GM21737 (cell line): ENCODE results near the gene WDFY4.

Experiments used
- ATAC-seq: cut with Tn5 transposase; IDR thresholded peaks from one replicate; pipeline ENCODE4 v1.9.1; 2021; ENCODE audit warnings: mild to moderate bottlenecking, moderate library complexity; ENCODE audit not compliant: unreplicated experiment

Gene WDFY4

DNA sequence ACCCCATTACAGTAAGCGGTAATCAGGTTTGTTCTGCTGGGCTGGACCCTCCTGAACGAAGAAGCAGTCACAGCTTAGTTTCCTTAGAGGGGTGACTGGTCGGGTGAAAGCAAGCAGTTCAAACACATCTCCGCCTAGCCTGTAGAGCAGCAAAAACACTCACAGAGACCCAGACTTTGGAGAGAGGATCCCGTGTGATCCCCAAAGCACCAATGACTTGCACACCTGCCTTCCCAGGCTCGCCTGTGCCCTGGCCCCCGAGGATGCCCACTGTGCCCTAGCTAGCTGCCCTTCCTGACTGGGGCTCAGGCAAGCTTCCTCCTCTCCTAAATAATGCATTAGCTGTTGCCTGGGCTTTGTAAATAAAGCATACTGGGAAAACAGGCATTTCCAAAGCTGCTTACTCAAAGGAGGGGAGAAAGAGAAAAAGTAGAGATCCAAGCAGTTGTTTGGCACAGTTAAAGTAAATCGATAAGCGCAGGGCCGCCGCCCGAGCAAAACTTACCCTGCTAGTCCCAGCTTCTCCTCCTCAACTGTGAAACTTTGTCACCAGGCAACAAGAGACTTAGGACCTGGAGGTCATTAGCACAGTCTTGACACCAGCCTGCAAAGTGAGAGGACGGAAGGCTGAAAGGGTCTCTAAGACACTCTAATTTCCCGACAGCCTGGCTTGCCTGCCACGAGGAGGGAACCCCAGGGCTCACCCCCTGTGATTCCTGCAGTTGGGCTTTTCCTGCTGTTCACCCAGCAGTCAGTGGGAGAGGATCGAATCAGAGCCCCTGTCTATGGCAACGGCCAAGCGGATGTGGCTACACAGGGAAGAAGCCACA, 250.2 kb downstream of the WDFY4 start:
- no peak for ATAC-seq

DNA sequence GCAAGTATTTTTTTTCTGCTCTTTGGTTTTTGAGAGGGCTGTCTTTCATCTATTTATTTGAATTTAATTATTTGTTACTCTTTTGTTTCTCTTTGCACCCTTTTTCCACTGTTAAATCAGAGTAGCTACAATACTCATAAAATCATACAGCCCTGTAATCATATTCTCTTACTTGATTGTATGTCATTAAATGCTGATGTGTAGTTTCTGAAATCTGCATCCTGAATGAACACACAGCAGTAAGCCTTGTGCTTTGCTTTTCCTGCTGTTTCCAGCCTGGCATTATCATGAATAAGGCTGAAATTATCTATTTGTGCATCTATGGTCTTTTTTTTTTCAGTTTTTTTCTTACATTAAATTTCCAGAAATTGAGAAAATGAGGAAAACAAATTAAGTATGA, 250.9 kb downstream of the WDFY4 start:
- no peak for ATAC-seq

DNA sequence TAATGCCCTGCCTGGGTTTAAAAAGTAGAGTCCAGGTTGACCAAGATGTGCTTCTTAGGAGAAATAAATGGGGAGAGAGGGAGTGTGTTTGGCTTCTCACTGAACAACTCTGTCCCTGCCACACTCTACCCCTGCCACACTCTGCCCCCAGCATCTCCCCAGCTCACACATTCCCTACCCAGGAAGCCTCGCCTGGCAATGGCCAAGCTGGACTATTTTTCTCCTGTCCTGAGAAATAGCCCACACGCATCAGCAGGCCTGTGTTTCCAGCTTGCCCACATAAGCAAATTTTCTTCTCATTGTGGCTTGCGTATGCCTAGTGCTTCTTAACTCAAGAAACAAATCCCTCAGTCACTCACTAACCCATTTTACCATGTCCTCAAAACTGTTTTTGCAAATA, 253.1 kb downstream of the WDFY4 start:
- no peak for ATAC-seq

DNA sequence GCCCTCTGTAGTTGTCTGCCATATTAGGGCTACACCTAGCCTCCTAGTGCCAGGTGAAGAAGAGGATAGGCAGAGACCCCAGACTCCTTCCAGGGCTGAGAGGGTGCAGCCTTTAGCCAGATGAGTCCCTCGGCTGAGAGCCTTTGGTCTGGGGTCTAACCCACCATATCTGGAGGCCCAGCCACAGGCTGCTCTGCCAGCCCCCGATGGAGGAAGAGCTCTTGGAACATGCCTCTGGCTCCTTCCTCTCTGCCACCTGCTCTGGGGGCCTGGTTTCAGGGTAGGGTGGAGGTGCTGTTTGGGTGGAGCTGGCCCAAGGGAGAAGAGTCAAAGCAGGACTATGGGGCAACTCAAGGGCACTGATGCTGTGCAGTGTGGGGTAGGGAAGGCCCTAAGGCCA, 253.6 kb downstream of the WDFY4 start:
- ATAC-seq: no peak

DNA sequence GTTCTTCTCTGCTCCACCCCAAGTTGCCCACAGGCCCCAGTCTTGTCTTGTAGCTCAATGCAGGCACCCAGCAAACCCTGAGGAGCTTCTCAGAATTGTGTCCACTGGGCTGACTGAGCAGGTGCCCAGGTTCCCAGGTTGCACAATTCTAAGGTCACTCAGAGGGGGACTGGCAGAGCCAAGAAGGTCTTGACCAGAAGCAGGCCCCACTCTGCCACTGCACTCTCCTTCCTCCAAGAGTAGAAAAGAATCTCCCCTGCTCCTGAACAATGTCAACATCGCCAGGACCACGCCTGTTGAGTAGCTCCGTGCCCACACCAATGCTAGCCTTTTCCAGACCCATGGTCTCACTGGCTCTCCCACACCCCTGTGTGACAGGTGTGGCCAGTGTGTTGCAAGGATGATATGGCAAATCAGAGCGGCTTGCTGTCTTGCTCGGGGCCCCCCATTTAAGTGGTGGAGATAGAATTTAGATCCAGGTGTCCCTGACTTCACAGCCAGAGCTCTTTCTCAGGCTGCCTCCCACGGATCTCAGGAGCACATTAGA, 254.4 kb downstream of the WDFY4 start:
- no peak for ATAC-seq

DNA sequence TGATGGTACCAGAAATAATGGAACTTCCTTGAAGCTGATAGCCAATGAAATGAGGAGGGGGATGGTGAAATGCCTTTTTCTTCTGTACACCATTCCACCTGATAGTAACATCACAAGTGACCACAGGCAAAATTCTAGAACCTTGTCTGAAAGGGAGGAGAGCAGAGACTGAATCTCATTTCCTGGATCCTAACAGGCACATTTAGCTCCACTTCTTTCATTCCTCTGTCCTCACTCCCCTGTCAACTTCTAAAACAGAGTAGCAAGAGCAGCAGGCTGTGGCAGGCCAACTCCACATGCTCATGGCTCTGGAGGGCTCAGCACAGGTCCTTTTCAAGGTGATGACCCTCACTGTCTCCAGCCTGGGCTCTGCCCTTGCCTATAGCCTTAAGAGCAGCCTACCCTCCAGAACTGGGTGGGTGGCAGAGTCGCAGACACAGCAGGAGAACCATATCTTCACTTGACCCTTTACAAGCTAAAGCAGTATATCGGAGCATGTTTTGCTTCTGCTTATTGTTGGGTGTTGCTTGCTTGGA, 255.2 kb downstream of the WDFY4 start, which contains the start of gene LRRC18:
LRRC18 (minus strand) TSS at position 51 of the 536 bp plus-strand sequence. CDS start 25,685 bp downstream, outside the sequence.
- ATAC-seq: no peak

DNA sequence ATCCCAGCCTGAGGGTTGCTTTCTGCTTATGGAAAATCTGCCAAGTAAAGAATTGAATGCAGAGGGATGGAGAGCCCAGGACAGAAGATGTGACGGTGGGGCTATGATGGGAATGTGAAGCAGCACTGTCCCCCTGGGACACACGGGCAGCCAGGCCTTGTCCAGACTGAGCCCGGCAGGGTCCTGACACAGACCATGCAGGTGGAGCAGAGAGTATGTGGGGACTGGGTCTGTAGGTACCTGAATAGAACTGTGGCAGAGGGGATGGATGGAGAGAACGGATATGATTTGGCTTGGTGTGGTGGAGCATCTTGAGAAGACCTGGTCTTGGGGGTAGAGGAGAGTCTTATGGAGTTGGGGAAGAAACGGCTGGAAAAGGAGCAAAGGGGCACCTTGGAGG, 255.7 kb downstream of the WDFY4 start:
- no peak for ATAC-seq

DNA sequence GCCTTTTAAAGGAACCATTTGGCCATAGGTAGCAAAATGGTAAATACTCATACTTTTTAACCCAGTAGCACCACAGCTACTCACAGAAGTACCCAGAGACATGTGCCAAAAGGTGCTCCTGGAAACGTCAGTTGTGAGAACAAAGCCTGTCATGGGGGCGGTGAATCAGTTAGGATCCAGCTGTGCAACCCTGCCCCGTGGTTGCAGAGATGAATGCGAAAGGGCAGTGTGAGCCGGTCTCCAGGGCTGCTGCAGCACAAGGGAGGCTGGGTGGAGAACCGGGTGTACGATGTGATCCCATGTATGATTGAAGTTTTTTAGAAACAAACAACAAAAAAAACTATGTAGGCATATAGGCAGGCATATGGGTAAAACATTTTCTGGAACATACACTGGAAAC, 256.3 kb downstream of the WDFY4 start:
- no peak for ATAC-seq

DNA sequence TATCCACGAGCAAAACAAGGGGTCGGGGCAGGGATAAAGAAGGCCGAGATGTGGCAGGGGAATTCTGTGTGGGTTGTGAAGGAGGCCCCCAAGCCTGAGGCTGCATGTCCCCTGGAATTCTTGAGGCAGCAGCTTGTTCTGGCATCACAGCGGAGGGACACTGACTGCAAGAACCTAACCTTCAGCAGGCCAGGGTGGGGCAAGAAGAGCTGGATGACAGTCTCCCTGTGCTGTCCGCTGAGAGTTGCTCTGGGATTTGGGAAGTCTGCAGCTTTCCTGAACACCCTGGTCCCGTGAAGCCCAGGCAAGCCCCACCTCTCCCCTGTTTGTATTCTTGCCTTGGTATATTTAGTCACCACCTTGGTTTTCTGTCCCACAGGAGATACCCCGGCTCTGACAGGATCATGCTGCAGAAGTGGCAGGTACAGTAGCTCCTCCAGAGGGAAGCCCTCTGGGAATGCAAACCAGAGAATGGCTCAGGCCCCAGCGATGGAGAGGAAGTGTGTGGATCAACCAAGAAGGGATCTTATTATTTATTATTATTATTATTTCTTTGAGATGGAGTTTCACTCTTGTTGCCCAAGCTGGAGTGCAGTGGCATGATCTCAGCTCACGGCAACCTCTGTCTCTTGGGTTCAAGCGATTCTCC, 256.9 kb downstream of the WDFY4 start:
- ATAC-seq: no peak

DNA sequence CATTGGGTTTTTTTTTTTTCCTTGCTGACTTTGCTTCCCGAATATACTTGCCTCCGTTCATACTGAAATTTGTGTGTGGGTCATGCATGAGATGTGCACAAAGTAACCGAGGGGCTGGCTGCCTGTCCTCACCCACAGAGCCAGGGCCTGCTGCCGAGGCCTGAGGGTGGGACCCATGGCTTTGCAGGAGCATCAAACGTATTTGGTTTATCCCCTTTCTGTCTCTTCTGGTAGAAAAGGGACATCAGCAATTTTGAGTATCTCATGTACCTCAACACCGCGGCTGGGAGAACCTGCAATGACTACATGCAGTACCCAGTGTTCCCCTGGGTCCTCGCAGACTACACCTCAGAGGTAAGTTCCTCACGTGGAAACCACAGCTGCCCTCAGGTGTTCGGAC, 258.4 kb downstream of the WDFY4 start:
- ATAC-seq: no peak

DNA sequence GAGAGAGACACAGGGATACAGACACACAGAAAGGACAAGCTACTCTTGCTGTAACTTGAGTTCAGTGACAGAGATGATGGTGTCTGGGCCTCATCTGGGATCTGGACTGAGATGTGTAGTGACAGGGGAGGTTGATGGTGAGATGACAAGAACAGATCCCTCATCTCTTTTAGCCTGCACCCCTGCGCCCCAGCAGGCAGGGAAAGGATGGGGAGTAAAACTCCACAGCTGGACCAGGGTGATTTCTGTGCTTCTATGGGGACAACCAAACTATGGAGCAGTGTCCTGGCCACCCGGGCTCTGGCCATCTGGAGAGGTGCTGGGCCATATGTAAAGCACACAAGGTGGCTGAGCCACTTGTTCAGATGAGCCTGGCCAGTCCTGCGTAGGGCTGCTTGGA, 259.5 kb downstream of the WDFY4 start:
- ATAC-seq: no peak

DNA sequence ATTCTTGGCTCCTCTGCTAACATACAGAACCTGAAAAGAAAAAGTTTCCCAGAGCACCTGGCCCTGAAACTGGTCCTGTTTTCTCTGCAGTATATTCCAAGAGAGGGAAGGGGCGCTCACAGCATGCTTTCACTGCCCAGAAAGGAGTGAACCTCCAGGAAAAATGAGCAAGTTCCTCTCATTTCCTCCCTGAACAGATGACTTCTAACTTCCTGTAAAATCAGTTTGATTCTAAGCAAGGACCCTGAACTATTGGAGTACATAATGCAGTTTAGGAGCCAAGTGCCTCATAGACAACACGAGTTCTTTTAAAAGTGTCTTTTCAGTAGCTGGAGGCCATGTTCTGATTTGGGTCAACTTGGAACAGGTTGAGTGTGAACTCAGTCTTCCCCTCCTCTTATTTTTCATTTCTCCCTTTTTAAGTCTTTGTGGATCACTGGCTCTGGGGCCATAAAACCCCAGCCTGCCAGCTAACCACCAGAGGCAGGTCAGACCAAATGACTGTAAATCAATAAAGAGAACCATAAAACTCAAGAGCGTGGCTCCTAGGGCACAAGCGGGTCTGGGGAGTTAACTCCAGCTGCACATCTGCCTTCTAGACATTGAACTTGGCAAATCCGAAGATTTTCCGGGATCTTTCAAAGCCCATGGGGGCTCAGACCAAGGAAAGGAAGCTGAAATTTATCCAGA, 260.9 kb downstream of the WDFY4 start:
- ATAC-seq: no peak

DNA sequence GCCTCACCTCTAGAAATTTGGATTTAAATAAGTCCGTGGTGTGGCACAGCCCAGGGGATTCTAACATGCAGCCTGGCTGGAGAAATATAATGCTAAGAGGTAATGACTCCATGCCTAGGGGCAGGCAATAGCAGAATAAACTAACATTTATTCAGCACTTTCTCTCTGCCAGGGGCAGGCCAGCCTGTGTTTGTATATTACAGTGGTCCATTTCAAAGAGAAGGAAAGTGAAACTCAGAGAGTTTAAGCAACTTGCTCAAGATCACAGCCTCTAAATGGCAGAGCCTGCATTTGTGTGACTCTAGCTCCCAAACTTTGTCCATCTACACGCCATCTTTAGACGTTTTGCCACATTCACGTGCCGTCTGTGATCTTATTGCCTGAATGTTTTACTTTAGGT, 261.7 kb downstream of the WDFY4 start:
- no peak for ATAC-seq

DNA sequence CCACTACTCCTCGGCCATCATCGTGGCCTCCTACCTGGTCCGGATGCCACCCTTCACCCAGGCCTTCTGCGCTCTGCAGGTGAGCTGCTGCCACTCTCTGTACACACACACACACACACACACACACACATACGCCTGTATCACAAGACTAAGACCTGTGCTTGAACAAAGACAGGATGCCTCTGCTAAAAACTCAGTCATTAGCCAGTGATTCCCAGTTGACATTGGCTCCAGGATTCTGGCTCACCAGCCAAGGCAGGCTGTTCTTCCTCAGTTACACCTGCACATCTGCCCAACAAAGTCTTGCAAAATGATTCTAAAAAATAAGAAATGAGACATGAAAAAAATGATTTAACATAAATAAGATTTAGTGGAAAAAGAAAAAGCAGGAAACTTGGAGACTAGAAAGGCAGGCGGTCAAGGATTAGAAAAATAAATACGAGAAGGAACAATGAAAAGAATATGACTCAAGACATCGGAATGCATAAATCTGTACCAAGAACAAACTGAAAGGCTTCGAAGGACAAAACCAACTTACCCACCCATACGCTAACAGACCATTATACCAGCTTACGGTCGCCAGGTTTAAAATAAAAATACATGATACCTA, 262.3 kb downstream of the WDFY4 start:
- no peak for ATAC-seq

DNA sequence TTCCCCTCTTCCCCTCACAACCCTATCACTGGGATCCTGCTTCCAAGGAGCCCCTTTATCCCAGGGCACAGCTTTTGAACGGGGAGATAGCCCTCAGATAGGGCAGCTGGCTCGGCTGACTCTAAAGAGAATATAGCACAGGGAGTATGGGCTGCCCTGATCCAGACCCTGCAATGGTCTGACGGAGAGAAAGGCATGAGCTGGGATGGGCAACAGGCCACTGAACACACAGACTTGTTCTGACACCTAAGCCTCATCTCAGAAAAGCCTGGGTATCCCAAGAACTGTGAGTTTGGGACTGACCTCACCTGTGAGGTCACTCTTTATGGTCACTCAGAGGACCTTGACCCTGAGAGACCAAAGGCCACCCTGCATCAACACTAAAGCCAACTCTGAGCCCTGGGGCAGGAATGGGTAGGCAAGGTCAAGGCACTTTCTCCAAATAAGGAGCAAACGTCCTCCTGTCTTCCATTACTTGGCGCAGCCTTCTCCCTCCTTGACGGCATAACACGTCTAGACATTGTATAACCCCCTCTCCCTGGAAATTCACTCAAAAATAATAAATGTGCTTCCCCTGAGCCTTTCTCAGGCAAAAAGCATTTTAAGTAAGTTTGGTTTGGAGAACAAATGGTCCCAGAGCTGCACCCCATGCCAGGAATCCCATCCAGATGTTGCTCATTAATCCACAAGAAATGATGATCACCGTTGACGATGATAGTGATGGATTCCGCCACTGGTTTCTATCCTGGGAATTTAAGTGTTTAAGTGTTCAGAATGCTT, 263.2 kb downstream of the WDFY4 start:
- ATAC-seq: no peak

DNA sequence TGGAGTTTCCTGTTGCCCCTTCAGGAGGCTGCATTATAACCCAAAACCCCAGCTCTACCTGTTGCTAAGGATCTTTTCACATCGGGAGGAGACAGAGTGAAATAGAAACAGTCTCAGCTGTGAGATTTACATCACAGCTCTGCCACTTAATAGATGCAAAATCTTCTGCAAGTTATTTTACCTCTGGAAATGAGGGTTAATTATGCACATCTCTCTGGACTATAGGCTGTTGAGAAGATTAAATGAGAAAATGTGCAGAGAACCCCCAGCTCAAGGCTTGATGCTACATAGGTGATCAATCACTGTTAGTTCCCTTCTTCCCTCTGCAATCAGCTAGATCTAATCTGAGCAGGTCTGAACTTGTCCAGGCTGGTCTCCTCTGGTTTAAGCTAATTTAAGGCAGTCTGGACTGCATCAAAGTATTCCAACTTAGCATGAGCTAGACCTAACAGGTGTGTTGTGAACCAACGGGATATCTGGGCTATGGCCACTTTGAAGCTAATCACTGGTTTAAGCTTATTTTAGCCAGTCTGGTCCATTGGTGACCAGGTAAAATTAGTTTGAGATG, 263.9 kb downstream of the WDFY4 start:
- no peak for ATAC-seq

DNA sequence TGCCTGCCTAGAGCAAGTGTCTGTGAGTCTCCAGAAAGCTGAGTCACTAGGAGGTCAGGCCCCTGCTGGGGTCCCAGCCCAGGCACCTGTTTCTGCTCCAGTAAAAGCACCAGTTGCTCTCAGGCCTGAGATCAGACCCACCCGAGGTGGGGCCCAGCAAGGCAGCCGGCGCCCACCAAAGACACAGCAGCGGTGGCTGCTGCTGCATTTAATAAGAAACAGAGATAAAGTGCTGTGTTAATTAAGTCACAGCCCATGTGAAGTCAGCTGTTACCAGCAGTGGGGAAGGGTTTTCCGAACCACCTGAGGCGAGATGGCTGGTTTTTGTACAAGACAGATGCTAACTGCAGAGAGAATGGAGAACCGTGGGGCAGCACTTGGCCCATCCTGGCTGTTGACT, 267.0 kb downstream of the WDFY4 start:
- ATAC-seq: no peak

DNA sequence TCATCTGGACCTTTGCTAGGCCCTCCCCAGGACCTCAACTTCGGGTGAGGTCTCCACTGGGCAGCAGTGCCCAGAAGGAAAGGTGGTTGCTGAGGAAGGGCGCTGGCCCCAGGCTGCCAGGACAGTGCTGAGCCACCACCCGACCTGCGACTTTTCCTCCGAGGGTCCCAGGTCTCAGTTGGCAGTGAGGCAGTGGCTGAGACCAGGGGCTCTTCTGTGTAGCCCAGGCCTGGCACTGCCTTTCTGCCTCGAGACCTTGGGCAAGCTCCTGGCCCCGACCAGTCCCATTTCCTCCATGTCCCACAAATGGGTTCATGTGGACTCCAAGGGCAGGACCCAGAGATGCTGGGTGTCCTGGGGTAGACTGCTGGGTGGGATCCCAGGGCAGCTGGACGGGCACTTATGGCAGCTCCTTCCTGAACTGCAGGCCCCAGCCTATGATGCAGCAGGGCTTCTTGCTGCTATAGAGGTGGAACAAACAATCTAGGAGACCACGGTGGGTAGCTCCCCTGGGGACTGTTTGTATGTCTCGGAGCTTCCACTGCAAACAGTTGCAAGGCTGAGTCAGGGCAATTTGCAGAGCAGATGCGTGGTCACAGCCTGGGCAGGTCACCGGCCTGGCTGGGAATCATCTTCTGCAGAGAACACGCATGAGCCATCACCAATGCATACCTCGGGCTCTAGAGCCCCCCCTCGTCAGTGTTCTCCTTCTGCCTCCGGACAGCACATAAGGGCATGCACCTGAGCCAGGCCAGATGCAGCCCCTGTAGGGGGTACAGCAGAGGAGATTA, 272.9 kb downstream of the WDFY4 start:
- no peak for ATAC-seq

DNA sequence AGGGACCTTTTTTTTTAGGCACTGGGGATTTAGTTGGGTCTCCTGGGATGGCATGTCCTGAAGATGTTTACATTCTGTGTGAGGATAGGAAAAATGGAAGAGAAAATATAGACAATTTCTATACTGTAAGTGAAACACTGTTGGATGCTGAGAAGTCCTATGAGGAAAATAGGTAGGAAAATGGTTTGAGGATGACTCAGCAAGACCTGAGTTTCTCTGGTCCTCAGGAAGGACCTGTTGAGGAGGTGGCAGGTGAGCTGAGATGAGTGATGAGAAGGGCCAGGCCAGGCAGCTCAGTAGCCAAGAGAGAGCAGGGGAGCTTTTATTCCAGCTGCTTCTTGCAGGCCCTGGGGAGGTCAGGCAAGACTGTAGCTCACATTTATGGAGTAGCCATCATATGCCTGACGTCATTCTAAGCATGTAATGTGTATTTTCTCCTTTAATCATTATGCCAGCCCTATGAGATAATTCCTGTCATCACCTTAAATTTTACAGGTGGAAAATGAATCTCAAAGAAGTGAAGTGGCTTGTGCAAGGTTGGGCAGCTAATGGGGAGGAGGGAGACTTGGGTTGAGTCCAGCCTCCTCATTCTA, 274.0 kb downstream of the WDFY4 start:
- no peak for ATAC-seq
